ENCODE results near the gene MARCHF11. TPM values are rescaled to one million over a fixed set of nuclear protein-coding genes. Genes with fewer than 3 reads are reported as not detected.

MARCHF11 gene
- total and polyA plus RNA-seq, 2 of the 4 experiments (the other 2 are of a cell fraction), result not detected

DNA sequence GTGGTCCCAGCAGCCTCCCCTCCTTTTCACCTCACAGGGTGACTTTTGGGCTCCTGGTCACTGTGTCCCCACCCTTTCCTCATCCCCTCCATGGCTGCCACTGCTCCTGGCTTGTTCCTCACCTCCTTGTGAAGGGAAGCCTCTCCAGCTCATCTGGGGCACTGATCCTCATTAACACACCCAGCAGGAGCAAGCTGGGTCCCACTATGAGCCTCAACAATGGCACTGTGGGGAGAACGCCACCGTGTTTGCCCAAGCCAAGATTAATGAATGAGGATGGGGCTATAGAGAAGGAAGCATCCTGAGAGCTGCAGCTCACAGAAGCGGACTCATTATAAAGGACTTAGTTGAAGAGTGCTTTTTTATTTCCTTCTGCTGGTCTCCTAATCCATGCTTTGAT, 118.4 kb downstream of the MARCHF11 start:
- Histone ChIP-seq H2AK9ac (replicated peaks; ENCODE audit: low read depth, low read length, poor library complexity) (no peak overlapping the region), H3K4me1 (ENCODE audit: control insufficient read depth, insufficient read depth, low read length) (no peaks in the 10 kb centered on the region), H3K36me3 (ENCODE audit: control insufficient read depth, insufficient read depth, low read length) (no peaks in the 10 kb centered on the region), H3K79me1 (ENCODE audit: low read depth in 1 of 2, low read length in 2 of 2) (no peaks in the 10 kb centered on the region), H3K27ac (ENCODE audit: insufficient read depth, low read length) (no peak overlapping the region), H2BK15ac (ENCODE audit: low read depth, low read length) (no peak overlapping the region), H3K27me3 (ENCODE audit: control insufficient read depth, insufficient read depth, low read length) (no peaks in the 10 kb centered on the region; the same call in 1 of the 2 replicates), H3K56ac (ENCODE audit: extremely low read depth, insufficient read depth, low read length) (no peak overlapping the region), H3K9me1 (ENCODE audit: insufficient read depth, low read length) (peaks cover 3% of the 10 kb centered on the region; the same call in 1 of the 2 replicates), H3K14ac (replicated peaks; ENCODE audit: low read depth, low read length) (no peak overlapping the region), H2BK5ac (ENCODE audit: low read depth, low read length, poor library complexity, severe bottlenecking) (no peak overlapping the region), H3K4ac (ENCODE audit: low read depth, low read length) (no peak overlapping the region), H3K4me3 (ENCODE audit: insufficient read depth, low read depth, low read length) (no peak overlapping the region), H3K18ac (ENCODE audit: low read depth, low read length) (no peak overlapping the region), H3K9me3 (ENCODE audit: control insufficient read depth, insufficient read depth, low read length) (no peaks in the 10 kb centered on the region), H3K9ac (ENCODE audit: low read depth, low read length) (no peak overlapping the region), H4K8ac (ENCODE audit: low read depth in 2 of 2, low read length in 2 of 2) (no peak overlapping the region), H2AFZ (replicated peaks; ENCODE audit: low read length, poor library complexity) (no peak overlapping the region), H2AK5ac (ENCODE audit: low read depth, low read length) (no peak overlapping the region), H3K23ac (ENCODE audit: low read depth, low read length) (no peak overlapping the region), H3K4me2 (ENCODE audit: low read depth, low read length) (no peak overlapping the region), H2BK120ac (ENCODE audit: low read depth, low read length) (no peak overlapping the region), H4K20me1 (ENCODE audit: insufficient read depth, low read length) (no peaks in the 10 kb centered on the region), H4K5ac (ENCODE audit: low read depth, low read length) (no peak overlapping the region), H2BK20ac (ENCODE audit: low read depth, low read length) (no peak overlapping the region), H4K91ac (ENCODE audit: insufficient read depth, low read depth, low read length) (no peak overlapping the region)
- dilution Hi-C loops (cut with HindIII; ENCODE audit: low sequenced_read_pairs, unreplicated experiment), result no loop called here
- ChIA-PET POLR2A (ENCODE audit: unreplicated experiment) (no interaction called here), CTCF (interaction anchor here (0.9 kb wide), 1 partner anchor 100 kb away, joined by 3 read pairs; no protein-coding TSS in a partner anchor)
- TF ChIP-seq ELK1 (IDR thresholded peaks at IDR 0.05; ENCODE audit: borderline replicate concordance, low read depth, low read length), result no peak
- no peak for TF ChIP-seq CHD1 (IDR thresholded peaks at IDR 0.05; ENCODE audit: low read depth, low read length)
- no peak for TF ChIP-seq MAFK (IDR thresholded peaks at IDR 0.05; ENCODE audit: low read depth, low read length)
- TF ChIP-seq SMC3 (IDR thresholded peaks at IDR 0.05; ENCODE audit: low read depth, low read length), result no peak
- no peak for TF ChIP-seq BHLHE40 (IDR thresholded peaks at IDR 0.05; ENCODE audit: low read depth, low read length)
- TF ChIP-seq POLR2A (IDR thresholded peaks at IDR 0.05; ENCODE audit: low read depth, low read length), result no peak
- TF ChIP-seq MAZ (IDR thresholded peaks at IDR 0.05; ENCODE audit: borderline replicate concordance, low read depth, low read length), result no peak
- TF ChIP-seq RAD21 (IDR thresholded peaks at IDR 0.05; ENCODE audit: low read length), result no peak
- TF ChIP-seq MXI1 (IDR thresholded peaks at IDR 0.05; ENCODE audit: borderline replicate concordance, low read depth, low read length), result no peak
- no peak for TF ChIP-seq RFX5 (IDR thresholded peaks at IDR 0.05; ENCODE audit: low read depth, low read length)
- TF ChIP-seq FOS (IDR thresholded peaks at IDR 0.05; ENCODE audit: low read depth, low read length), result no peak
- TF ChIP-seq USF2 (IDR thresholded peaks at IDR 0.05; ENCODE audit: low read depth, low read length), result no peak
- TF ChIP-seq CEBPB (IDR thresholded peaks at IDR 0.05; ENCODE audit: low read depth, low read length), result no peak
- no peak for TF ChIP-seq CTCF (conservative IDR thresholded peaks at IDR 0.05; ENCODE audit: low read depth, low read length)
- TF ChIP-seq NFE2L2 (IDR thresholded peaks at IDR 0.05; ENCODE audit: low read depth, low read length), result no peak
- TF ChIP-seq RCOR1 (IDR thresholded peaks at IDR 0.05; ENCODE audit: insufficient replicate concordance, low read length), result no peak
- in situ Hi-C loops (cut with MboI; ENCODE audit: low sequenced_read_pairs), result no loop called here
- WGBS, 2 experiments (ENCODE audit: extremely low coverage in 2 of 2, insufficient read length in 1 of 2), result no CpG with 5 or more reads among the region's 3 CpGs
- no peak for ATAC-seq (ENCODE audit: low read depth)
- no peak for DNase-seq
- no TSS peak for BruUV-seq (replicated peaks)
- intact Hi-C loops (cut with micrococcal nuclease), result no loop called here
